Right ventricle myocardium superior (tissue), 1 donor: Measurements from ENCODE around the gene C16orf46. TPM values are rescaled to one million over a fixed set of nuclear protein-coding genes. Genes with fewer than 3 reads are reported as not detected.

Experiments used
- ATAC-seq: fragments of 200-7000 bp; cut with Tn5 transposase; one replicate; pipeline ENCODE4 v1.9.1; 2020; ENCODE audit warnings: mild to moderate bottlenecking; ENCODE audit not compliant: poor library complexity
- DNase-seq: peaks from one replicate; pipeline ENCODE4 v3.0.0-alpha.2; 2020
- intact Hi-C: fragments of 100-400 bp; cut with DNase I; formaldehyde crosslinking; loops from one replicate; pipeline ENCODE4 v1.11.2; 2022
- total RNA-seq: library from RNA; stranded (reverse); fragmentation: NEBNext Ultra II Directional; extraction: Animal tissue kit (Norgen Biotek cat#: 25700); gene quantifications from one replicate; pipeline ENCODE4 v1.2.1, GENCODE V29; 2021
- donor health status: DM: no; HTN: yes; CAD: no; lungs with severe emphysema.

C16orf46 gene
- total RNA-seq, 1 donor from 2014 or later = 0.38 TPM

GRCh38 chr16:81081014-81081413 lies 4.0 kb upstream of the C16orf46 start:
- DNase-seq = no peak
- ATAC-seq = no peak
- intact Hi-C loops = no loop called here

GRCh38 chr16:81080233-81080632 lies 3.2 kb upstream of the C16orf46 start:
- intact Hi-C loops = no loop called here
- ATAC-seq (no peak), DNase-seq (no peak)

DNA sequence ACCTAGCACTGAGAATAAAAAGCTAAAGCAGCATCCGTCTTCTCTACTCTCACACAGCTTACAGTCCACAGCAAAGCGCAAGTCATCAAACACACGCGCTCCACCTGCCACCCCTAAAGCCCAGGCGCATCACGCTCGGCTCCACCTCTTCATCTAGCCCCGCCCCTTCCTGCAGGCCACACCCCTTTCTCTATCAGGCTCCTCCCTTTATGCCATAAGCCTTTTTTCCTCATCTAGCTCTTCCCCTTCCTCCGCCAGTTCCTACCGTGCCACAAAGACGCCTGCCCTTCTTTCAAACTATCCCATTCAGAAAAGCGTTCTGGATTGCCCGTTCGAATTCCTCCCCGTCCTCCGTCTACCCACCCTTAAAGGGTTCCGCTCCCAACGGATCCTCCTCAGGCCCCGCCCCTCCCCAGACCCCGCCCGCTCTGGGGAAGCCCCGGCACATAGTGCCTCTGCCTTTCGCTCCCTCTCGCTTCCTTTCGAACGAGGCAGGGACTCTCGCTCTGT lies 417 bp downstream of the C16orf46 start:
- intact Hi-C loops = no loop called here
- ATAC-seq (peak; percentile 96), DNase-seq (peak; percentile 92)

GRCh38 chr16:81073560-81074330 lies 3.3 kb downstream of the C16orf46 start:
- no peak for DNase-seq
- no peak for ATAC-seq
- intact Hi-C loops = no loop called here

DNA sequence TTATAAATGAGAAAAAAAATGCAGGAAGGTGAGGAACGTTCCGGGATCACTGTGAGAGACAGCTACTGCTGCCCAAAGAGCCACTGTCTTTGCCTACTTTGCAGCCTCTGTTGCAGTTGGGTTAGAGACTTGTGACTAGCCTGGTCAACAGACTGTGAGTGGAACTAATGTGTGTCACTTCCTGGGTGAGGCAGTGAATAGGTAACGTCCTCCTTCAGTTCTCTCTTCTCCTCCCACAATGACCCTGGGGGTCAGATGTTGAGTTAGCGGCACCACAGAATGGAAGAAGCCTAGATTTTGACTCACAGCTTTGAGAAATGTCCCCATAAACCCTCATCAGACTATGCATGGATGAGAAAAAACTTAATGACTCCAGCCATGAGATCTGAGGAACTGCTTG lies 5.2 kb downstream of the C16orf46 start:
- DNase-seq (no peak), ATAC-seq (no peak)
- intact Hi-C loops = no loop called here

DNA sequence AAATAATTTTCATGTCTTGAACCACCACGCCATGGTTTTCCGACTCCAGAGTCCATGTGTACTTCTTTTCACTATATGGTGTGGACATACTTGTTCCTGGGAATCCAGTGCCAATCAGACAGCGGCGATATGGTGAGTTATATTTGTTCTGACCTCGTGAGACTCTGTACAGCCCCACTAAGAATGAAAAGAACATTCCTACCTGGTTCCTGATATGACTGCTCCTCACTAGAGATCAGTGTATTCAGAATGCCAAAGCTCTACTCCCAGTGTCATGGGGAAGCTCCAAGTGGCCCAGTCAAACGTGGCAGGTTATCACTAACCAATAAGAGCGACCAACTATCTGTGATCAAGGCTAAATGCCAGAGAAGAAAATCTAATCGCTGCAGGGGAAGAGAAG lies 6.1 kb downstream of the C16orf46 start:
- intact Hi-C loops = no loop called here
- ATAC-seq = peak; percentile 65
- no peak for DNase-seq

GRCh38 chr16:81069063-81069462 lies 8.0 kb downstream of the C16orf46 start:
- ATAC-seq (no peak), DNase-seq (no peak)
- intact Hi-C loops = no loop called here

GRCh38 chr16:81067166-81067565 lies 9.9 kb downstream of the C16orf46 start:
- DNase-seq = no peak
- intact Hi-C loops = no loop called here
- no peak for ATAC-seq

DNA sequence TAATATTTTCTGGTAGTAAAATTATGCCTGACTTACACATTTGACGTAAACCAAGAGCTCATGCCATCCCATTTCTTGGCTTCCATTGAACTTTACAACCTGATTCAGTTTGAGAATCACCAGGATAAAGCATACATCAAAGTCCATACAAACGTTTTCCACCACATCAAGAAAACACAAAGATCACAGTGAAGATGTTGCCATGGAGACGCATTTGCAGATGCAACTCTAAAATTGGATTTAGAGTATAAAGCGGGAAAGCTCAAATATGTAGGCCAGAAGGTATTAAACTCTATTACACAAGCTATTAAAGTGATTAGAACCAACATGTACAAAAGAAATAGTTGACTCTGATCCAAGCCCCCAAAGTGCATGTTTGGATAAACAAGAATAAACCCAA lies 10.4 kb downstream of the C16orf46 start:
- DNase-seq (no peak), ATAC-seq (no peak)
- intact Hi-C loops = no loop called here

- intact Hi-C loops = no loop called here
- ATAC-seq = no peak
- no peak for DNase-seq
Measured at GRCh38 chr16:81061871-81062608, 15.0 kb downstream of the C16orf46 start.

DNA sequence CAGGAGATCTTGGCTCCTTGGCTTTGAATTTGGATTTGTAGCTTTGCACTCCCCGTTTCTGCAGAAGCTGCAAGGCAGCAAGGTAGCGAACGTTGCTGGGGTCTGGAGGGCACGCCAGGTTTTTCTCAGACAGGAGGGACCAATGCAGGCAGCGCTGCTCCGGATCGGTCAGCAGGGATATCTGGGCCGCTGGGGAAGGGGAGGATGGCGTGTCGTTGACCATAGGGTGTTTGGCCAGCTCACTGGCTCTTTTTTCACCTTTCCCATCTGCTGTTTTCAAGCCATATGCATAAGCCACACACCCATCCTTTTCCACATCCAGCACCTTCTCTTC lies 15.8 kb downstream of the C16orf46 start:
- ATAC-seq (no peak), DNase-seq (no peak)
- intact Hi-C loops = no loop called here

GRCh38 chr16:81060576-81061306 lies 16.3 kb downstream of the C16orf46 start:
- DNase-seq = no peak
- intact Hi-C loops = no loop called here
- no peak for ATAC-seq

- DNase-seq (no peak), ATAC-seq (no peak)
- intact Hi-C loops = no loop called here
Measured at GRCh38 chr16:81053761-81054160, 23.3 kb downstream of the C16orf46 start.

DNA sequence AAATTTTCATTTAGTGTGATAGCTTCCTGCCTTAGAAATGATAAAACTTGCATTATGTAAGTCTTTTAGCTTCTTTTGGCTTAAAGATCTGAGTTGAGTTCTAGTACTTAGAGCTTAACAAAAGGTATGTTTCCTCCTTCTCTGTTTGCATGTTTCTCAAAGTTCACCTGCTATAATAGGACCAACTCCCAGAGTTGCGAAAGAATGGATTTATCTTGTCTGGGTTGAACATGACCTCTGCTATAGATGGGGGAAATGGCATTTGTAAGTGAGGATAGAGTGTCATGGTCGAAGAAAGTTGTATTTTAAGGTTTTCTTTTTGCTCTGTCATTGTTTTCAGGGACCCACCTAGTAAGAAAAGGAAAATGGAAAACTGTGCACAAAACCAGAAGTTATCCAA lies 34.2 kb downstream of the C16orf46 start:
- intact Hi-C loops = no loop called here
- no peak for DNase-seq
- ATAC-seq = no peak

DNA sequence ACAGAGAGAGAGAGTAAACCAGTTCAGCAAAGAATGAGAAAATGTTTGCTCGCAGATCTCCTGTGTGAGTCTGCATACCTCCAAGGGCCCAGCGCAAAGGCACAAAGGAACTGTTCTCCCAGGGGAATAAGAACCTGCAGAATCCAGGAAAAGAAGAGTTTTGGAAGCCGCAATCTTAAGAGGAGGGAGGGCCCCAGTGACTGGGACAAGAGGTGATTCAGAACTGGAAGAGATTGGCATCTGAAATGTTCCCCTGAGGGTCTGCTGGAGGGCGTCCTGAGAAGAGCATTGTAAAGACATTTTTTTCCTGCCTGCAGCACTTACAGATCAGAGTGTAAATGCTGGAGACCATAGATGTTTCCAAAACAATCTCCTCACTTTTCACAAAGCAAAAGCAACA lies 35.3 kb downstream of the C16orf46 start:
- intact Hi-C loops = no loop called here
- ATAC-seq (no peak), DNase-seq (no peak)

DNA sequence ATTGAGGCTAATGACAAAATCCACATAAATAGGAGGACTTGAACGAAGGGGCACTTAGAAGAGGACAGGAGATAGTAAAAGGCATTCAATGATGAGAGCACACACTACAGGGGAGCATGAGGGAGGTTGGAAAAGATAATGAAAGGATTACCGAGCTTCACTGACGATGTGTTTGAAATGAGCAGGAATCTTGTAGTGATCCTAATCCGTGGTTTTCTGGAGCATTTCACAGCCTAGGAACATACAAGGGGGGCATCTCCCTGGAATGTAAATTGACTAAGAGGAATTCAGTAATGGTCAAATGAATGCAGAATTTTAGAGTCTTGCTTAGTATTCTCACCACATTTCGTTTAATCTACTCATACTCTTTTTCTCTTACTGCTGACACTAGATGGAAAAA lies 36.2 kb downstream of the C16orf46 start:
- ATAC-seq (no peak), DNase-seq (no peak)
- intact Hi-C loops = no loop called here

- no peak for DNase-seq
- intact Hi-C loops = no loop called here
- ATAC-seq = no peak
Measured at GRCh38 chr16:81040131-81040530, 36.9 kb downstream of the C16orf46 start.

GRCh38 chr16:81036751-81037350 lies 40.2 kb downstream of the C16orf46 start:
- intact Hi-C loops = no loop called here
- ATAC-seq = no peak
- DNase-seq = no peak
